HG03064 (cell line): Measurements from ENCODE around the gene IL2RG.

Experiments used
- ATAC-seq: cut with Tn5 transposase; IDR thresholded peaks from one replicate; pipeline ENCODE4 v1.9.1; 2021; ENCODE audit warnings: low read depth; ENCODE audit not compliant: unreplicated experiment

Gene IL2RG

GRCh38 chrX:71109051-71109450 is 2.3 kb downstream of the IL2RG start:
- no peak for ATAC-seq

GRCh38 chrX:71107762-71108360 is 3.5 kb downstream of the IL2RG start:
- ATAC-seq, result no peak

GRCh38 chrX:71107245-71107644 is 4.1 kb downstream of the IL2RG start:
- no peak for ATAC-seq

GRCh38 chrX:71106427-71106826 is 5.0 kb downstream of the IL2RG start, which contains the start of gene CXorf65:
CXorf65 (minus strand) TSS chrX:71106740; CDS start chrX:71106556, 184 bp downstream.
- no peak for ATAC-seq

- ATAC-seq, result no peak
These were observed 5.7 kb downstream of the IL2RG start for GRCh38 chrX:71105628-71106027.

- no peak for ATAC-seq
These were observed 8.0 kb downstream of the IL2RG start for GRCh38 chrX:71103110-71103983.

GRCh38 chrX:71102292-71102691 is 9.1 kb downstream of the IL2RG start:
- no peak for ATAC-seq

GRCh38 chrX:71100581-71101505 is 10.5 kb downstream of the IL2RG start:
- ATAC-seq, result no peak

- ATAC-seq, result no peak
These were observed 11.6 kb downstream of the IL2RG start for GRCh38 chrX:71099736-71100135.

GRCh38 chrX:71098951-71099506 is 12.3 kb downstream of the IL2RG start:
- no peak for ATAC-seq

GRCh38 chrX:71098302-71098701 is 13.1 kb downstream of the IL2RG start:
- ATAC-seq, result no peak

- no peak for ATAC-seq
These were observed 14.7 kb downstream of the IL2RG start for GRCh38 chrX:71096760-71097032.

GRCh38 chrX:71095981-71096759 is 15.2 kb downstream of the IL2RG start:
- ATAC-seq, result no peak

- peak; percentile 78 for ATAC-seq
These were observed 15.8 kb downstream of the IL2RG start, which contains the start of gene FOXO4 for GRCh38 chrX:71095555-71095980. FOXO4 (plus strand) TSS chrX:71095851; CDS start chrX:71096529, 678 bp downstream.

- no peak for ATAC-seq
These were observed 16.3 kb downstream of the IL2RG start for GRCh38 chrX:71095033-71095432.

- no peak for ATAC-seq
These were observed 20.1 kb downstream of the IL2RG start for GRCh38 chrX:71091263-71091662.

GRCh38 chrX:71085900-71086299 is 25.5 kb downstream of the IL2RG start:
- ATAC-seq, result no peak

- no peak for ATAC-seq
These were observed 28.6 kb downstream of the IL2RG start for GRCh38 chrX:71082822-71083221.

GRCh38 chrX:71082124-71082647 is 29.2 kb downstream of the IL2RG start:
- no peak for ATAC-seq
